ENCODE measurements around the gene CCNYL1.
"Not testable (repeated sequence)": the region's sequence is repeated elsewhere in the genome, so short reads cannot be mapped to it uniquely, and the experiment has no call there.

The CCNYL1 gene

GRCh38 chr2:207698301-207698700 lies 13.1 kb upstream of the CCNYL1 start:
- DNase-seq = no peak

DNA sequence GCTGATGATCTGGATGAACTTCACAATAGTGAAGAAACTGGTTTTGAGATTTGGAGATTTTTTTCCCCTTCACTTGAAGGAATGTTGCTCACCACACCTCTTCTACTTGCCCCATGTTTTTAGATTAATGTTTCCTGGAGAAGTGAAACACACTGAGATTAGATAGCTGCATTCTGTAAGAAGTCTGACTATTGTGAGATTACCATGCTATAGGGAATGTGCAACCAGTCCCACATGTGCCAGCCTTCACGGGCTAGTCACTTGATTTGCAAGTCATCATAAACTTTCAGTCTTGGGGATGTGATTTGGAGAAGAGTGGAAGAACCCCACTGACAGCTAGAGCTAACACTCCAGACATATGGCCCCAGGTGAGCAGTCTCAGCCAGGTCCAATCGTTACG lies 7.4 kb upstream of the CCNYL1 start:
- DNase-seq = no peak

GRCh38 chr2:207704671-207705070 lies 6.8 kb upstream of the CCNYL1 start:
- DNase-seq = no peak

- no peak for DNase-seq
These were observed 4.2 kb upstream of the CCNYL1 start for GRCh38 chr2:207706936-207707860.

GRCh38 chr2:207711750-207712530 lies 500 bp downstream of the CCNYL1 start:
- peak; percentile 12 for DNase-seq

DNA sequence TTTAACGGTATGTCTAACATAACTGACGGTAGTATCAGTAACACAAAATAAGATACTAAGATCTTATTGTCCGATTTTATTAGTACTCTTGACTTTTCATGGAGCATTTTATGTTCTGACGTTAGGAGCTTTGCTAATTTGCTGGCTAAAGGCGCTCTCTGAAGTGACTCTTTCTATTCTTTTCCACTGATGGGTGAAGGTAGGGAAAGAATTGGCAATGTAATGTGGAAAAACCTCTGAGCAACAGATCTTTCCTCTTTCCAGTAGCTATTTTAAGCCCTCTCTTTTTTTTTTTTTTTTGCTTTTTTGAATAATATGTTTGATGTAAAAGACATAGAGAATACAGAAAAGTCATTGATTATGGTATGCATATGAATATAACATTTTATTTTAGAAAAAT lies 4.6 kb downstream of the CCNYL1 start:
- no peak for DNase-seq

DNA sequence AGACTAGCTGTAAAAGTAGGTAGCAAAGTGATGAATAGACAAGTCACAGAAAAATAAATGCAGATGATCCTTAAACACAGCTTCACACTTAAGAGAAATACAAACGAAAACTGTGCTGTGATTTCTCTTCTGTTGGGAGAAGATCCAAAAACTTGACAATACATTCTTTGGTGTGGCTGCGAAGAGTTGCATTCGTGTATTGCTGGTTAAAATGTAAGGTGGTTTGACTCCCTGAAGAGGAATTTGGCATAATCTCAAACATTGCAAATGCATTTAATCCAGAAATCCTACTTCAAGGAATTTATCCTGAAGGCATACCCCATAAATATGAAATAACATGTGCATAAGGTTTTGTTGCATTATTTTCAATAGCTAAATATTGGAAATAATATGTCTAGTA lies 7.1 kb downstream of the CCNYL1 start:
- no peak for DNase-seq

DNA sequence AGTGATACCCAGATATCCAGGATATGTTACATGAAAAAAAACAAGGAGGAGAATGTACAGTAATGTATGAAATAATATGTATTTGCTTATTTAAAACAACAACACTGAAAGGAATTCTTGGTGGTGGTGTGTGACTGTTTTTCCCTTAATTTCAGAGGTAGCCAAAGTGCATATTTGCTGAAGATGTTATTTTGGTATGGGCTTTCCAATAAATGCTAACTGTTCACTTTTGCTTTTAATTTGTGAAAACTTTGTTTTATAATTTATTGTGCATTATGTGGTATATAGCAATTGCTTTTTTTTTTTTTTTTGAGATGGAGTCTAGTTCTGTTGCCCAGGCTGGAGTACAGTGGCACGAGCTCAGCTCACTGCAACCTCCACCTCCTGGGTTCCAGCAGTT lies 7.6 kb downstream of the CCNYL1 start:
- DNase-seq = no peak

GRCh38 chr2:207719655-207720054 lies 8.2 kb downstream of the CCNYL1 start:
- DNase-seq = not testable (repeated sequence)

- DNase-seq = no peak
These were observed 9.2 kb downstream of the CCNYL1 start for GRCh38 chr2:207720517-207721187.

DNA sequence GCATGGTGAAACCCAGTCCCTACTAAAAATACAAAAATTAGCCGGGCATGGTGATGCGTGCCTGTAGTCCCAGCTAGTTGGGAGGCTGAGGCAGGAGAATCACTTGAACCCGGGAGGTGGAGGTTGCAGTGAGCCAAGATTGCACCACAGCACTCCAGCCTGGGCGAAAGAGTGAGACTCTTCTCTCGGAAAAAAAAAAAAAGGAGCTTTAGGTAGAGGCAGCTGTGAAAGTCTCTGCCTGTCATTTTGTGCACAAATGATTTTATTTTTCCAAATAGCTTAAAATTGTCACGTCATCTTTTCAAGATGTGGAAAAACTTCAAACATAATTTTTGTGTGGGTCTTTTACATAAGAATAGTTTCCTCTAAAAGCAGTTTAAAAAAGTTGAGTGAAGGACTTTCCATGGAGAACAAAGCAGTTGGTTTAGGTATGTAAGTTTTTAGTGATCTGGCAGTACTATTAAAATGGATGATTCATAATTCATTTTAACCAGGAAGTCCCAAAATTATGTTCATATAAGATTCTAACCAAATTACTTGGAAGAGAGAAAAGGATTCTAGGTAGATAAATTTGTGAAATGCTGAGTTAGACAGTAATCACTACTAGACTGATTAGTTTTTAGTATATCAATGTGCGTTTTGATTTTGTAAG lies 11.5 kb downstream of the CCNYL1 start:
- DNase-seq = no peak

GRCh38 chr2:207723425-207723787 lies 12.0 kb downstream of the CCNYL1 start:
- not testable (repeated sequence) for DNase-seq

GRCh38 chr2:207724113-207724512 lies 12.7 kb downstream of the CCNYL1 start:
- no peak for DNase-seq

DNA sequence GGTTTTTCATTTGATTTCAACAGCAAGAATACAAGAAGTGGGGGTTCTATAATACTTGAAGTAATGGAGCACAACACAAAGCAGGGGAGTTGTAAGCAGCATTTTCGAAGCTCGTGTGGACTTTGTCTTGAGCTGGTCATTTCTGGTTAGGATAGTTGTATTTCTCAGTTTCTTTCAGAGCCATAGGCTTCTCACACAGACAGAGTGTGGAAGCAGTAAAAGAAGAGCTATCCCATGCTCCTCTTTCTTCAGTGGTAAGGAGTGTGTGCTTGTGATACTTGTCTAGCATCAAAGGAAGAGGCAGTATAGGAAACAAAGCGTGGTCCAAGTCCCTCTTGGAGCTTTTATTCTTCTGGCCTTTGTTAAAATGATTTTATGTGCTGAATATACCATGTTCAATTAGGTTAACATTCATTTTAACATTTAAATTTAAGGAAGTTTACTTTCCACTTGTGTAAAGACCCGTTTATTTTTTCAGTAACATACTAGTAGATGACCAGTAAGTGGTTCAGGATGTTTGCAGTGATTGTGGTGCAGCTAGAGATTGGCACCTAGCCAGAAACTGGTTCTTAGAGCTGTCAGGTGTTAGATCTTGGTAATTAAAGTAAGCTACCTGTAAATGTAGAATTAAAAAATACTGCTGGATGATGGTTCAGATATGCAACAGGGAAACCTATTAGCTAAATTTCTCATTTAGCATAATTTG lies 14.6 kb downstream of the CCNYL1 start:
- no peak for DNase-seq

DNA sequence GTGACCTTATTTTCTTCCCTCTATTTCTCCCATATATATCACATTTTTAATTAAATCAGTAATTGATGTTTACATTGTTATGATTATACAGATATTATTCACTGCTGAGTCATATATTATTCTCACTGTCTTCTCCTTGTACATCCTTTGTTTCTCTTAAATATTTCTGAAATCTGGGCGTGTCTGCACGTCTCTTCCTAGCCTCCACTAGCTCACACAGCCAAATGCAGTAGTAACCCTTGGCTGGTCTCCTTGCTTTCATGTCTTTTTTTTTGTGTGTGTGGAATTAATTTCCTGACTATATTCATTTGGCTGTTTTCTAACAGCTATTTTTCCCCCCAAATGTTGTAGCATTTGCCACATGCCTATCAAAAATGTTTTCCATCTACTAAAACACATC lies 15.8 kb downstream of the CCNYL1 start:
- no peak for DNase-seq

GRCh38 chr2:207729465-207729998 lies 18.1 kb downstream of the CCNYL1 start:
- no peak for DNase-seq

DNA sequence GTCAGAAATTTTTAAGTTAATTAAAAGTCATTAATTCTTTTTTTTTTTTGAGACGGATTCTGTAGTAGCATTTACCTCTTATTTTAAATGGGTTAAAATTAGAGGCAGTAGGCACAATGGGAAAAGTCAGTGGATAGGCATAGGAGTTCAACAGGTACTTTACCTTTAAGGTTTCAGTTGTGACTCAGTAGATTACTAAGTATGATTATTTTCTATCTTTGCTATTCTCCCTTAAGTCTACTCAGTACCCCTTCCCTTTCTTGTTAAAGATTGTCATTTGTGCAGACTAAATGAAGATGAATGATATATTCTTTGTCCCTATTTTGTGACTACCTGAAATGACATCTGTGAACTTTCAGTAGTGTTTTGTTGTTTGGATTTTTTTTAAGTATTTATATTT lies 19.7 kb downstream of the CCNYL1 start:
- no peak for DNase-seq

DNA sequence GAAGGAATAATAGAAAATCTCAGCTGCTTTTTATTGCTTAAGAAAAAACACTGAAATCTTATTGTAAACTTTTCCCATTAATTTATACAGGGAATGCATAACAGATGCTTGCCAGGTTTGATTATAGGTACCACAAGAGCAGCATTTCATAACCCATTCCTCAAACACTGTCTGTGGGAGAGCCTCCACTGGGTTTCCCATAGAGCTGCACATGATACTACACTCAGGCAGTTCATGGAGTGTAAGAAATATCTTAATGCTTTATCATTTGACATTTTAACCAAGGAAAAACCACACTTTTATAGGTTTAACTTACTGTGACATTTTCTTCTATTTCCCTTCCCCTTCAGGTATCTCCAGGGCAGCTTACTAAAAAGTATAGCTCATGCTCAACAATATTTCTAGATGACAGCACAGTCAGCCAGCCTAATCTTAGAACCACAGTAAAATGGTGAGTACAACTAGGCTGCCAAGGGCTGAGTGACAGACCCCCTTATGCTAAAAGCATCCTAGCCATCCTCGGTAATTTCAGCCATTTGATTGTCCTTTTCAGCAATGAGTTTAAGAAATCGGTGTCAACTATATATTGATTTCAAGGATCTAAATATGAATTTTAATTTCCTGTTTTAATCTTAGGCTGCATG lies 22.3 kb downstream of the CCNYL1 start:
- no peak for DNase-seq

- no peak for DNase-seq
These were observed 22.8 kb downstream of the CCNYL1 start for GRCh38 chr2:207734264-207734635.

DNA sequence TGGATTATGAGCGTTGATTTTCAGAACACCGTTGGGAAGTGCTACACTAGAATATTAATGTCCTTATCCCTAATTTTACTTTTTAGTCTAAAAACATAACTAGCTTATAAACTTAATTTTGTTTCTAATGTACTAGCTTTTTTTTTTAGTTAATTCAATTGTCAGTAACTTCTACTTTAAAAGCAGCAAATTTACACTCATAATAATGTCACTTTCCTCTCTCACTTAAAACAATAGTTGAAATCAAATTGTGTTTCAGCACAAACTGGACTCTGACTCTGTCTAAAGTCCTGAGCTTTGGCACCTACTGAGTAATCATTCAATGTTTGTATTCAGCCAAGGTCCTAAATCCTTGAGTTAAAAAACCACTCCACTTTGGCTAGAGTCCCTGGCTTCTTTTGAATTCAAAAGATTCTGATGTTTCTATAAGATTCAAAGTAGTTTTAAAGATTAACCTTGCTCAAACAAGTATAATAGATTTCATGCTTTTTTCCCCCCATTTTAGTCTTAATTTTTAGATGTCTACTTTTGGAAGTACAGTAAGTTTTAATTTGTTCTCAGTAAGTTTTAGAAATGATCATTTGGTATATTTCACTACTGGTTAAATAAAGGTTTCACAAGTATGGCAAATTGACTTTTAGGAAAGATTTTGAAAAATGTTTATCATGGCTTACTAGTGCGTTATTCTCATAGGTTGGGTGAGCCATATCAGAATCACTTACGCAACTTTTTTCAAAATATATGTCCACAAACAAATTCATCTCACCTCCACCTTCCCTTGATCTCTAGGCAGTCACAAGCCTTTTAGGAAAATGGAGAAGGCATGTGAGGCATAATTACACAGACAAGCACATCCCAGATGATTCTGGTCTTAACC lies 23.4 kb downstream of the CCNYL1 start:
- no peak for DNase-seq

DNA sequence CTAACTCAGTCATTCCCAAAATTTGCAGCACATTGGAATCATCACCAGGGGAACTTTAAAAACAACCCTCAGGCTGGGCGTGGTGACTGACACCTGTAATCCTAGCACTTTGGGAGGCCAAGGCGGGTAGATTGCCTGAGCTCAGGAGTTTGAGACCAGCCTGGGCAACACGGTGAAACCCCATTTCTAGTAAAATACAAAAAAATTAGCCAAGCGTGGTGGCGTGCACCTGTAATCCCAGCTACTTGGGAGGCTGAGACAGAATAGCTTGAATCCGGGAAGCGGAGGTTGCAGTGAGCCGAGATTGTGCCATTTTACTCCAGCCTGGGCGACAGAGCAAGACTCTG lies 24.0 kb downstream of the CCNYL1 start:
- not testable (repeated sequence) for DNase-seq
